H1 (cell line): Measurements from ENCODE around the gene B3GALT6. TPM values are rescaled to one million over a fixed set of nuclear protein-coding genes. Genes with fewer than 3 reads are reported as not detected.

Experiments
- CEBPB ChIP-seq: IDR thresholded peaks from 2 replicates; pipeline ENCODE4 v1.6.1; 2012; ENCODE audit warnings: low read depth, low read length
- CHD7 ChIP-seq: fragments of 300-600 bp; sonication (generic); IDR thresholded peaks from 2 replicates; pipeline ENCODE4 v1.7.1; 2012; ENCODE audit warnings: low read length, moderate library complexity, mild to moderate bottlenecking, inconsistent platforms; ENCODE audit not compliant: insufficient replicate concordance
- CREB1 ChIP-seq: IDR thresholded peaks from 2 replicates; pipeline ENCODE4 v1.6.1; 2012; ENCODE audit warnings: inconsistent platforms
- FOSL1 ChIP-seq: IDR thresholded peaks from 2 replicates; pipeline ENCODE4 v1.6.1; 2011; ENCODE audit warnings: mild to moderate bottlenecking, low read depth, low read length, moderate library complexity; ENCODE audit not compliant: insufficient read depth
- HDAC2 ChIP-seq, 2 experiments: fragments of 300-600 bp in 1 of 2; sonication (generic) in 1 of 2; IDR thresholded peaks; 2 replicates each; pipeline ENCODE4 v1.6.1; 2011 to 2012; ENCODE audit warnings: low read depth in 2 of 2, low read length in 2 of 2, mild to moderate bottlenecking in 2 of 2, moderate library complexity in 2 of 2, borderline replicate concordance in 1 of 2, inconsistent platforms in 1 of 2
- NANOG ChIP-seq: IDR thresholded peaks from 2 replicates; pipeline ENCODE4 v1.6.1; 2011; ENCODE audit warnings: low read length, low read depth, mild to moderate bottlenecking, inconsistent platforms; ENCODE audit not compliant: insufficient read depth, poor library complexity, severe bottlenecking
- SIN3A ChIP-seq, 2 experiments: IDR thresholded peaks in 1 of 2; conservative IDR thresholded peaks in 1 of 2; 2 replicates each; pipeline ENCODE4 v1.6.1; 2011 to 2012; ENCODE audit warnings: low read length in 2 of 2, improper control_type of control experiment in 1 of 2, low read depth in 1 of 2, mild to moderate bottlenecking in 1 of 2
- SP4 ChIP-seq: IDR thresholded peaks from 2 replicates; pipeline ENCODE4 v1.6.1; 2012; ENCODE audit warnings: low read length, inconsistent platforms
- TBP ChIP-seq: IDR thresholded peaks from 2 replicates; pipeline ENCODE4 v1.6.1; 2011; ENCODE audit warnings: low read depth, low read length, improper control_type of control experiment
- polyA plus RNA-seq, 7 experiments: library from polyadenylated mRNA; depleted of rRNA in 3 of 7; stranded (reverse) in 5 of 7; unstranded in 2 of 7; fragments of >200 nt in 5 of 7; fragments of 200-250 nt in 2 of 7; gene quantifications; 1 replicate in 5 of 7; 2 replicates in 1 of 7; 4 replicates in 1 of 7; pipeline versions ENCODE4 v1.2.1 to v1.2.3, GENCODE V29; 2011 to 2013; ENCODE audit warnings: missing spikeins in 2 of 7, mixed read lengths in 2 of 7
- total RNA-seq: library from RNA; stranded (reverse); fragmentation: NEBNext Ultra II Directional; extraction: Animal tissue kit (Norgen Biotek cat#: 25700); gene quantifications from 2 replicates; pipeline ENCODE4 v1.2.1, GENCODE V29; 2021

B3GALT6 gene
- total and polyA plus RNA-seq, 2 of the 8 experiments (the other 6 are each of a cell fraction or from before 2014, with no cell fraction given): 18.4 to 20.4 TPM

GRCh38 chr1:1208713-1209433 is 23.2 kb upstream of the B3GALT6 start (continued):
- TF ChIP-seq CHD7 (no peak), NANOG (no peak), TBP (no peak), FOSL1 (no peak), SP4 (no peak), CEBPB (no peak), SIN3A (conservative IDR thresholded peaks at IDR 0.05 in 1 of 2, IDR thresholded peaks at IDR 0.05 in 1 of 2; ENCODE audit: low read depth in 1 of 2, low read length in 2 of 2) (no peak), HDAC2 (IDR thresholded peaks at IDR 0.05; ENCODE audit: borderline replicate concordance in 1 of 2, low read depth in 2 of 2, low read length in 2 of 2) (no peak), CREB1 (no peak)
